H1 (cell line): ENCODE measurements around the gene NDUFA8.

Source experiments
- POLR2A ChIP-seq, 2 experiments: IDR thresholded peaks; 1 replicate in 1 of 2; 2 replicates in 1 of 2; pipeline ENCODE4 v1.6.1; 2011; ENCODE audit warnings: low read depth in 2 of 2, low read length in 2 of 2, mild to moderate bottlenecking in 2 of 2; ENCODE audit errors: control extremely low read depth in 1 of 2
- YY1 ChIP-seq: IDR thresholded peaks from 2 replicates; pipeline ENCODE4 v1.6.1; 2011; ENCODE audit warnings: low read depth, mild to moderate bottlenecking, low read length

- TF ChIP-seq YY1, result no peak
- TF ChIP-seq POLR2A (IDR thresholded peaks at IDR 0.05; ENCODE audit: control extremely low read depth in 1 of 2, low read depth in 2 of 2, low read length in 2 of 2), result no peak
Observed at GRCh38 chr9:122151267-122151828, 8.2 kb downstream of the NDUFA8 start.
